Bronchial epithelial cell (primary cell): Measurements from ENCODE around the gene TNS3. TPM values are rescaled to one million over a fixed set of nuclear protein-coding genes. Genes with fewer than 3 reads are reported as not detected.

Experiments
- DNase-seq: peaks from one replicate; pipeline ENCODE4 v3.0.0-alpha.2; 2010; ENCODE audit warnings: low read depth
- FAIRE-seq: peaks from 2 replicates; lab custom pipeline; 2011; peaks lifted over from hg19 to GRCh38; lab: Jason Lieb, UNC
- H3K27me3 ChIP-seq: 2 replicates; pipeline ENCODE4 v1.5.1; 2011; ENCODE audit warnings: low read length; ENCODE audit not compliant: control insufficient read depth, insufficient read depth
- H3K36me3 ChIP-seq: 2 replicates; pipeline ENCODE4 v1.5.1; 2011; ENCODE audit warnings: low read length; ENCODE audit not compliant: control insufficient read depth, insufficient read depth
- H3K4me3 ChIP-seq: 2 replicates; pipeline ENCODE4 v1.5.1; 2011; ENCODE audit warnings: mild to moderate bottlenecking, low read depth, low read length, control low read depth
- CTCF ChIP-seq: IDR thresholded peaks from 2 replicates; pipeline ENCODE4 v1.5.1; 2011; ENCODE audit warnings: mild to moderate bottlenecking, moderate library complexity, low read length, control low read depth, inconsistent platforms; ENCODE audit not compliant: insufficient read depth, severe bottlenecking
- total RNA-seq: library from RNA; depleted of rRNA; stranded (reverse); fragments of >200 nt; gene quantifications from 2 replicates; pipeline ENCODE4 v1.2.1, GENCODE V29; 2014

TNS3 gene
- total RNA-seq, 1 donor from 2014 or later: 2.6 TPM

DNA sequence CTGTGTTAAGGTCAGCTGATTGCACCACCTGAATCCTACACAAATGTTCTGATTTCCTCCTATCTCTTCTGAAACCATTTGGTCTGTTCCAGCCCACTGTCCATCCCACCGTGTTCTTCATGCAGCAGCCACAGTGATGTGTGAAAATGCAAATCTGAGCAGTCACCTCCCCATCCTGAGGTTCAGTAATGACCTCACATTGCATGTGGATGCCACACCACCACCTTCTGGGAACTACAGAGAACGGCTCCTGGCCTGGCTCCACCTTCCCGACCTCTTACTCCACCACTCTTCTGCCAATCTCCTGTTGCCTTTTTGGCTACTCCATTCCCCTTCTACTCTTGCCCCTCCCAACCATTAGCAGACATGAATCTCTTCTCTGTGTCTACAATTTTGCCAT, 244.4 kb downstream of the TNS3 start:
- FAIRE-seq (peak; percentile 32), DNase-seq (peak; percentile 54)
- peak; percentile 28 for TF ChIP-seq CTCF
- H3K36me3 ChIP-seq: no peaks in the 10 kb centered on the region
- no peaks in the 10 kb centered on the region for H3K27me3 ChIP-seq
- no peak overlapping the region for H3K4me3 ChIP-seq

- peak; percentile 68 for FAIRE-seq
- H3K4me3 ChIP-seq: no peak overlapping the region
- DNase-seq: no peak
- no peaks in the 10 kb centered on the region for H3K36me3 ChIP-seq
- TF ChIP-seq CTCF: no peak
- H3K27me3 ChIP-seq: no peaks in the 10 kb centered on the region
Measured at GRCh38 chr7:47336472-47337425, 245.2 kb downstream of the TNS3 start.

DNA sequence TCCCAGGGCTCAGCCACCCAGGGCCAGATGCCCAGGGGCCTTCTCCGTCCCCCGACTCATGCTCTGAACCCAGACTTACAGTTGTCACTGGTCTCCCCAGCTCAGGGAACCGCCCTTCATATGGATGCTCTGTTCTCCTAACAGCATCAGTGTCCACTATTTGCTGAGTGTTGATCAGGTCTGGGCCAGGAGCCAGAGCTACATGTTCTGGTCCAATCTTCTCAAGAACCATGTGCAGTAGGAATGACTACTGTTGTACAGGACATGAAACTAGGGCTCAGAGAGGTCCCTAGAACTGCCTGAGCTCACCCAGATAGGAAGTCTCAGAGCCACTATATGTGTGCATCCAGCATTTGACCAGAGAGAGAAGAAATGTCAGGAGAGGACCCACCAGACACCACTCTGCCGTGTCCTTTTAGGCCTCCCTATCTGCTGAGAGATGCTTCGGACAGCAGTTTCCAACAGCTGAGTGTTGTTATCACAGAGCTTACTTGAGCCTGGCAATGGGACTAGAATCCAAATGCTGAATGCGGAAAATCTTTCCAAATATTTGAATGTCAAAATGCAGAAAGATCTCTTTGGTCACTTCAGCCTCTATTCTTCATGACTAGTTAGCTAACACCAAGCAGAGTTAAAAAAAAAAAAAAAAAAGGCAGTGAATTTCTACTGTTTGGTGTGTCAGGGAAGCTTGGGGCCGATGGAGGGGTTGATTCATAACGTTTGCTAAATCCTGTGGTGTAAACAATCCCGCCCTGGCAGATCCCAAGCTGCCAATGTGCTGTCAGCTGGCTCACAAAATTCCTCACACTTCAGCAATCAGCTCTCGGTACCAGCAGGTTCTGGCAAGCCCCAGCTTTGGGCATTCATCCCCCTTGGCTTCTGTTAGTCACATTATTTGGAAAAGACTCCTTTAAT, 246.1 kb downstream of the TNS3 start:
- Histone ChIP-seq H3K36me3 (no peaks in the 10 kb centered on the region), H3K27me3 (no peaks in the 10 kb centered on the region), H3K4me3 (no peak overlapping the region)
- FAIRE-seq (peak; percentile 98), DNase-seq (peak; percentile 99)
- TF ChIP-seq CTCF: no peak

GRCh38 chr7:47335071-47335470, 246.8 kb downstream of the TNS3 start:
- H3K4me3 ChIP-seq: no peak overlapping the region
- no peak for DNase-seq
- no peak for FAIRE-seq
- H3K27me3 ChIP-seq: no peaks in the 10 kb centered on the region
- no peak for TF ChIP-seq CTCF
- no peaks in the 10 kb centered on the region for H3K36me3 ChIP-seq

DNA sequence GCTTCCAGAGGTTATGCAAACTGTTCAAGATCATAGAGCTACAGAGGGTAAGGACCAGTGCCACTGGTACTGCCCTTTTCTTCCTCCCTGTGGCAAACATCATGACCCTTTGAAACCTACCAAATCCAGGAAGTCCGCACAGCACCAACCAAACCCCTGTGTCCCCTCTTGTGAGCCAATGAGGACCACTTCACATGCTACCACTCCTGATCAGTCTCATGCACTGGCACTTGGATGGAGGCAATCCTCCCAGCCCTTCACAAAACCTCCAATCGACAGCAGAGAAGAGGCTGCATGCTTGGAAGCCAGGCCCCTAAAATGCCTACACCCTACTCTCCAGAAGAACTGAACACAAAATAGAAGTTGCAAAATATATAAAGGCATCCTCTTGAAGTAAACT, 248.0 kb downstream of the TNS3 start:
- Histone ChIP-seq H3K36me3 (no peaks in the 10 kb centered on the region), H3K27me3 (no peaks in the 10 kb centered on the region), H3K4me3 (no peak overlapping the region)
- TF ChIP-seq CTCF: no peak
- FAIRE-seq (no peak), DNase-seq (no peak)
